SKM-1 treated with dmso at 0.1 percent for 144 hours (cell line): ENCODE measurements around the gene C6orf15.

Experiments used
- DNase-seq: peaks from one replicate; lab custom pipeline; 2025; ENCODE audit not compliant: unreplicated experiment; lab: John Stamatoyannopoulos, UW

The C6orf15 gene

DNA sequence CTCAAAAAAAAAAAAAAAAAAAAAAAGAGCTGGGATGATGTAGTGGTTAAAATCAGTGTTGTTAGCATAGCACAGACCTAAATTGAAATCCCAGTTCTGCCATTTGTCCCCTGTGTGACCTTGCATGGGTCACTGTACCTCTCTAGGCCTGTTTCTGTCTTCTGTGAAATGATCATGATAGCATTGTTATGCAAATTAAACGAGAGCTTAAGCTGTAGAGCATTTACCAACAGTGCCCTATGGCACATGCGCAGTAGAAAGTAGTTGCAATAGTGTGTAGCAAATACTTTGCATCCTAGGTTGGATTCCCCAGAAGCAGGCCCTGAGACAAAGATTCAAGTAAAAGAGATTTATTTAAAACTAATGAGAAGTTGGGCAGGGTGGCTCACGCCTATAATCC is 19.2 kb upstream of the C6orf15 start:
- DNase-seq, result no peak

DNA sequence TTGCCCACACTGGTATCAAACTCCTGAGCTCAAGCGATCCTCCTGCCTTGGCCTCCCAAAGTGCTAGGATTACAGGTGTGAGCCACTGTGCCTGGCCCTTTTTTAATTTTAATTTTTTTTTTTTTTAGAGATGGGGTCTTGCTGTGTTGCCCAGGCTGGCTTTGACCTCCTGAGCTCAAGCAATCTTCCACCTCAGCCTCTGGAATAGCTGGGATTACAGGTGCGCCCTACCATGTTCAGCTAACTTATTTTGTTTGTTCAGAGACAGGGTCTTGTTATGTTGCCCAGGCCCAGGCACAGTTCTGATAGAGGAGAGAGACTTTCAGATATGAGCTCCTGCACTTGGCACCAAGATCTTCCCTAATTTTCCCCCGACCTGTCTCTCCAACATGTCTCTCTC is 18.4 kb upstream of the C6orf15 start:
- DNase-seq, result no peak

DNA sequence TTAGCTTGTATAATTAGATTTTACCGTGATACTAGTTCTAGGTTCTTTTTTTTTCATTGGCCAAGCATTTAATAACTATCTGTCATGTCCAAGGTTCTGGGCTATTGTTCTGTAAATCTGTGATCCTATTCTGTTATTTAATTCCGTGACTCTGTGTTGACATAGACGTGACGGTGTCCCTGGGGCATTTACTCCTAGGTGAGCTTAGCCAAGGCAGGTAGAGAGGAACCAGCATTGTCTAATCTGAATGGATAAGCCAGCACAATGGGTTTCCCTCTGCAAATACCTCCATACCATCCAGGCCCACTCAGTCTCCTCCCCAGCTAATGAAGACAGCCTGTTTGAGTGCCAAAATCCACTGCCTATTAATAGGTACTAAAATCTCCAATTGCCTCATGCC is 16.8 kb upstream of the C6orf15 start:
- no peak for DNase-seq

DNA sequence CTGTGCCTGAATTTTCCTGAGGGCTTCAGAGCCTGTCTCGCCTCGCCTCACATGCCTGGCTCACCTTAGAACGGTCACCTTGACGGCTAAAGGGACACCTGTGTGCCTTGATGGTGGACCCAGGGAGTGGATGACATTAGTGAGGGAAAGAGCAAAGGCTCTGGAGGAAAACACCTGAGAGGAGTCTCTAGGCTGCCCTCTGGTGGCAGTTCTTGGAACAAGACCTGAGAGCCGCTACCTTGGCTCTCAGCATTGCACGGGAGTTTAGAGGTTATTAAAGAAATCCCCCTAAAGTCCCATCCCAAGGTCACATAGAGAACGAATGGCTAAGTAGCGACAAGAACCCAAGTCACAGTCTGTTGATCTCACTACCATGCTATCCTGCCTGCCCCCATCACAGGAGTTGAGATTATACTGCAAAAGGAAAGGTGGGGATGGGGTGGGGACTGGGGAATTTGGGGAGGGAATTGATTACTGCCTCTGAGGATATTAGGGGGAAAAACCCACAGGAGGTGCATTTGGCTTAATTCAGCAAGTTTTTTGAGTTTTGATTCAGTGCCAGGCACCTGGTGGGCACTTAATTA is 15.8 kb upstream of the C6orf15 start:
- DNase-seq, result peak; percentile 63

DNA sequence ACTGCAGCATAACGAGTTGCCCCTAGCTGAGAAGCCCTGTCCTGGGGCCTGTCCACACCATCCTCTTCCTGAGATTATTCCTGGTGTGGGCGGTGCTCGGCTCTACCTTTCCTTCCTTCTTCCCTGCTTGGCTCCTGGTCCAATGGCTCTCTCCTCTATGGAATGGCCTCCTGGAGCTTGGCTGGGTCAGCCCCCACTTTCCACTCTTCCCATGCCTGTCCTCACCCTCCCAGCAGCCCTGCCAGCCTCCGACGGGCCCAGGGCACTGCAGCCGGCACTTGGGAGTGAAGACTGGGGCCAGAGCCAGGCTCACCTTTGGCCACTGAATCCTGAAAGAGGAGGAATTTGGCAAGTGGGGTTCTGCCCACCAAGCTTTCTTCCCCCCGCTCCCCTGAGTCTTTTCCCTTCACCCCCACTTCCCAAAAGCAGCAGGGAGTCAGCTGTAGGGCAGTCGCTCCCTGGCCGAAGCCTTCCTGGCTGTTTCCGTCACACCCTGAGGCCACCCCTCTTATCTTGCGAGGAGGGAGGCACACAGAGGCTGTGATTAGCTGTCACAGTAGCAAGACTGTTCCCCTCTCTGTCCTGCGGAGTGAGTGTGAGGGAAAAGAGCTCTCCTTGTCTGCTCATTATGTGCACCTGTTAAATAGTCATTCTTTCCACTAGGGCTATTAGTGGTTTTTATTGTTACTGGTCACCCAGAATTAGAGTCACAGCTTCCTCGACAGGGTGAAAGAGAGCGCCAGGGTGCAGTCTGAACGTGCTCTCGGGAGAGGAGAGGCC is 14.2 kb upstream of the C6orf15 start:
- no peak for DNase-seq

DNA sequence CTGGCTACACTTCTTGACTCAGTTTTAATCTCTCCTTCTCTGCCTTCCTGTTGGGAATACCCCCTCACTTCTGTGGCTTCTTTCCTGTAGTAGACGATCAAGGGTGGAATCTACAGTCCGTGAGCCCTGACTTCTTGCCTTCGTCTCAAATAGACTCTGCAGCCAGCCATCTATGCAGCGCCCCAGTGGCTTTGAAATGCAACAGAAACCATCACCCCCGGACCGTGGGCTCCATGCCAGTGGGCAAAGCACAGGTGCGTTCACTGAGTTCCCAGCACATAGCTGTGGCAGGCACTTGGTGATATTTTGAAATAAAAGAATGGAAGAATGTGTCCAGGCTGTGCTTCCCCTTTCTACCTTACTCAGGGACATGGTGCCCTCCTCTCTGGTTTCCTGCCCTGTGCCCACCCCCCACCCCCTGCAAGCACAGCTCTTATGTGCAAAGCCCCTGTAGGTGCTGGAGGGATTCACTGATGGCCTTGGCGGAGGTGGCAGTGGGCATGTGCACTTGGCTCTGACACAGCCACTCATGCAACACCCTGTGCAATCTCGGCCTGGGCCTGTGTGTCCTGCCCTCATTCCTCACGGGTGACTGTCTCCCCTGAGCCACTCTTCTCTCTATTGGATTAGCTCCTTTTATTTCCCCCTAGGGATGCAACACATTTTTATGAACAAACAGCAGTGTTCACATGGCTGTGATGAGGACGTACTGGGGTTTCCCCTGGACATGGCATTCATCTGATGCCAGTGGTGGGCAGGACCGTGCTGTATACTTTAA is 13.4 kb upstream of the C6orf15 start:
- no peak for DNase-seq

DNA sequence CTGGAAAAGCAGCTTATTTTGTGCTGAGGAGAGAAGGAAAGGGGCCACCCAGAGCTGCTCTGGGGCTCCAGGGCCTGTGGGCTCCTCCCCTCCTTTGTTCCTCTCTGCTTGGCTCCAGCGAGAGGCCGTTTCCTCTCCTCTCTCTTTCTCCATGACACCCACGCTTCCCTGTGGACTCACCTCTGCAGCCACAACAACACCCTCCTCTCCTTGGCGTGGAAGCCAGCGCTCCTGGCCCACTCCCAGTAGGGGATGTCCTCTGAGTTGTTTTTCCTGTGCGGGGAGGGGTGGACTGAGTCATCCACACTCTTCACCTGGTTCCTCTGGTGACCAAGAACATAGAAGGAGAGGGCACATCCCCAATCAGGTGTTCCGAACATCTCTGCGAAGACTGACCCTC is 12.8 kb upstream of the C6orf15 start:
- DNase-seq, result no peak

DNA sequence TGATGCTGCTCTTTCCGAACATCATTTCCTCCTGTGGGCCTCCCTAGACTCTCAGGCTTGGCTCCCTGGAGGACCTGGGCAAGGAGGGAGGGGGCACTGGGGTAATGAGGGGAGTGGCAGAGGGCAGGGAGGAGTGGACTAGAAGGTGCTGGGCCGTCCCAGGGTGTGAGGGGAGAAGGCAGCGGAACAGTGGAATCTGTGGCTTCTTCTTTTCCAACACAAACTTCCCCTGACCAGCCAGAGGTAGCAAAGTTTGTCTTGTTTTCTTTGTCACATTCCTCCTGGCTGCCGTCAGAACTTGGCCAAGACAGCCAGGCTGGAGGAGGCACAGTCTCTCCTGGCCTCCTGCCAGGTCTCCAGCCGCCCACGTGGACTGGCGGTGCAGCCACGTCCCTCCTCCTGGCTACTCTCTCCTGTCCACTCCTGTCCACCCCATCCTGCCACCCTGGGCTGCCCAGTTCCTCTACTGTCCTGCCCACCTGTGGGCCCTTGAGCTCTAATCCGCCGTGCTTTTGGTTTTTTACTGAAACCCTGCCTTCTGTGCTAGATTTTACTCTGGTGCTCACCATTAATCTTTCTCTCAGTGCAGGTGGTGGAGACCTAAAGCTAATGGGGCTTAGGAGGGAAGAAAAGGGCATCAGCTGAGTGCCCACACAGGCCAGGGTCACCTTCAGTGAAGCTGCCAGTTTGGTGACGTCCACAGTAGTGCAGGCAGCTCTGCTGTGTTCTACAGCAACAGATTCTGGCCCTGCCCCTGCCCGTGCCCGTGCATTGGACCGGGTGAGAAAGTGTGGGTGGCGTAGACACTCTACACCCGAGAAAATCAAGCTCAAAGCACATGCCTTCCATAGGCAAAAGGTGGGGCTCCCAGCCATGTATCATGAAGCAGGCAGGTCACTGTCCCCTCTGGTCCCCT is 10.7 kb upstream of the C6orf15 start:
- no peak for DNase-seq

DNA sequence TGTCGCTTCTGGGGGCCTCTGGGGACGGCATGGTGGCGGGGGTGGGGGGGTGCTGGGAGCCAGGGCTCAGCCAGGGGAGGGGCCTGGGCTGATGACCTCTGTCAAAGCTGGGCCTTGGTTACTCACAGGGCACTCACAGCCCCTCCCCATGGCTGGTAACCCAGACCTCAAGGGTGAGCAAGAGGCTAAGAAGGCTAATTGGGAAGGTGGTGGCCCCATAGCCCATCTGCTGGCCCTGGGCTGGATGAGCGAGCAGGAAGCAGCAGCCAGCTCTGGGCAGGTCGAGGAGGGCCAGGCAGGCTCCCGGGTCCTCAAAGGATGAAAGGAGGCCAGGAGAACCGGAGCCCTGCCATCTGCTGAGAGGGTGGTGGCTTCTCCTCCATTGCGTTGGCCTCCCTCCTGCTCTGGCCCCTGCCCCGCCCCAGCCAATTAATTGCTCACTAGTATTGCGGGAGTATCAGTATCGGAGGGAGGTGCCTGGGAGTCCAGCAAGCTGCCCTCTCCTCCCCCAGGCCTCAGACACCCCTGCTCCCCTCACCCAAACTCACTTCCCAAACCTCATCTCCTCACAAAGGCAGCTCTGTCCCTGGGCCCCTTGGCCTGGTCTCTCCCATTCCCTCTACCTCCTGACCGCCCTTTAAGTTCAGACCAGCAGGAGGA is 8.9 kb upstream of the C6orf15 start:
- no peak for DNase-seq

DNA sequence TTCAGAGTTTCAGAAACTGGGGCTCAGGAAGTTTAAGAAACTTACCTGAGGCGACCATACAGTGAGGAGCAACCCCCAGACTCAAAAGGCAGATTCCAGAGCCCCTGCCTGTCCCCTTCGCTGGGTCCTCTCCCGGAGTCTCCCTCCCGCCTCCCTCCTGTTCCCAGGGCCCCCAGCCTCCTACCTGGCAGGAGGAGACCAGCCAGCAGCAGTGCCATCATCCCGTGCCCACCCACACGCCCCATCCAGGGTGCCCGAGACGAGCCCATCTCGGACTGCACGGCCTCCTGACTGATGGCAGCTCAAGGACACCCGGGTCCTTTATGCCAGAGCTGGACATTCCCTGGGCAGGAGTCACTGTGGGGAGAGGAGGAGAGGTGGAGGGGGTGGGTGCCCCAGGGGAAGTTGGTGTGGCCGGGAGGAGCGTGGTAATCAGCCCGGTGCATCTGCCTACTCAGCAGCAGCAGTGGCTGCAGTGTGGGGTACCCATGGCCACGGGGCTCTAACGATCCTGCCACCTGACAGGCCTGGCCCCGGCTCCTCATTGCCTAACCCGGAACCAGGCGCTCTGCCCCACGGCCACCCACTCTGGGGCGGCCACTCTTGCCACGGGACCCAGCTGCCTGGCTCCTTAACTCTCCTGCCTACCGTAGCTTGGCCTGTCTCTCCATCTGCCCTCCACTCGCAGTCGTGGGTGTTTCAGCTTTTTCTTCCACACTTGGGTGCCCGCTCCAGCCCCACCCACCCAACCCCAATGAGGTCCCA is 8.0 kb upstream of the C6orf15 start, which contains the start of gene CDSN:
CDSN (minus strand) TSS at position 296 of the 765 bp plus-strand sequence; CDS start at position 269, 27 bp downstream.
- no peak for DNase-seq

DNA sequence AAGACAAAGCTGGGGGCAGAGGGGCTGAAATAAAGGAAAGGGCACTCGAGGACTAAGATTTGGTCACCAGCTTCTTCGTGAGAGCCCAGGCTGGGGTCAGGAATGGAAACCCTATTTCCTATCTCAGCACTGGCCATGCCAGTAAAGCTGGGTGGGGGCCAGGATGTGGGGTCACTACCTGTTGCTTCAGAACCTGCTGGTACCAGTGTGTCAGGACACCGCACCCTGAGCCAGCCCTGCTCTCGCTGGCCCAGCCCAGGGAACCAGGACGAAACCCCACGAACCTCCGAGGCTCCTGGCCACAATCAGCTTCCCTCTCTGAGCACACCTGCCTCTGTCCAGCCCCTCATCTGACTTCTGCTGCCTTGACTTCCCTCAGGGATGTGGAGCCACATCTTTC is 5.8 kb upstream of the C6orf15 start:
- DNase-seq, result no peak

DNA sequence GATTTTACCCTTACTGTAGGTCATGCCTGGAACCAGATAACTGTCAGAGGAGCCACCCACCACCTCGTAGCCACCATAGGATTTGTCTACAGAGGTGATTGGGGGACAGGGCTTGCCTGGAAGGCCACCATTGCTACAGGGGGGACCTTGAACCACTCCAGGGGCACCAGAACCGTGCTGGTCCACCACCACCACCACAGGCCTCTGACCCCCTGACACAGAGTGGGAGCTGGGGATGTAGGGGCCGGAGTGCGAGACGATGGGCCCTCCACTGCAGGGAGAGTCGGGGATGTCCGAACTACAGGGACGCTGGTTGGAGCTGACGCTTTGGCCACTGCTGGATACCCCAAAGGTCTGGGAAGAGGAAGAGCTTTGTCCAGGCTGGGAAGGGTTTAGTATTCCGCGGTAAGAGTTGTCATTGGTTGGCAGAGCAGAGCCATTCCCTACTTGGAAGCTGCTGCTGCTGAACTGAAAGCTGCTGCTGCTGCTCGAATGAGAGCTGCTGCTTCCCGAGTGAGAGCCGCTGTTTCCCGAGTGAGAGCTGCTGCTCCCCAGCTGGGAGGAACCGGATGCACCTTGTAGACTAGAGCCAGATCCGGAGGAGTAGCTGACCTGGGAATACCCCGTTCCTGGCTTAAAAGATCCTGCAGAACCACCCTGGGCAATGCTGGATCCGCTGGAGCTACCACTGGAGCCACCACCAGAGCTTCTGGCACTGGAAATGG is 4.4 kb upstream of the C6orf15 start:
- no peak for DNase-seq

DNA sequence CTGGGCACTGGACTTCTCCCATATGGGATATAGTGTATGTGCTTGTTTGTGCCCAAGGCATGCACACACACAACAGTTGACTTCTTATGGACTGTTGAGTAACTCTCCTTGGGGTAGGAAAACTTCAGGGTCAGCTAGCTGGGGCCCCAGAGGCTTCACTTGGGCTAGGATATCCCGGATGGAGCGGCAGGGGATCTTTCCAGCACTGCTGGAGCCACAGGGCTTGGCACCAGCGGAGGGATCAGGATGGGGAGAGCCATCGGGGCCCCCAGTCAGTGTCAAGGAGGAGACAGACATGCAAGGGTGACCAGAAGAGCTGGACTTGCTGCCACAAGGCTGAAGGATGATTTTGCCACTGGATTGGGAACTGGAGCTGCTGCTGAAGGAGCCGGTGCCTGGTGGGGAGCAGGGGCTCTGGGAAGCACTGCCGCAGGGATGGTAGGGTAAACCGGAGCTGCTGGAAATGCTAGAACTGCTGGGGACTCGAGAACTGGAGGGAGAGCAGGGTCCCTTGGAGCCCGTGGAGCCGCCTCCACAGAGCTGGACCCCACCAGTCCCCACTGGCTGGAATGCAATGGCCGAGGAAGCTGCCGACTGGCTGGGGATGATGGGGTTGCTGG is 3.7 kb upstream of the C6orf15 start:
- DNase-seq, result no peak

DNA sequence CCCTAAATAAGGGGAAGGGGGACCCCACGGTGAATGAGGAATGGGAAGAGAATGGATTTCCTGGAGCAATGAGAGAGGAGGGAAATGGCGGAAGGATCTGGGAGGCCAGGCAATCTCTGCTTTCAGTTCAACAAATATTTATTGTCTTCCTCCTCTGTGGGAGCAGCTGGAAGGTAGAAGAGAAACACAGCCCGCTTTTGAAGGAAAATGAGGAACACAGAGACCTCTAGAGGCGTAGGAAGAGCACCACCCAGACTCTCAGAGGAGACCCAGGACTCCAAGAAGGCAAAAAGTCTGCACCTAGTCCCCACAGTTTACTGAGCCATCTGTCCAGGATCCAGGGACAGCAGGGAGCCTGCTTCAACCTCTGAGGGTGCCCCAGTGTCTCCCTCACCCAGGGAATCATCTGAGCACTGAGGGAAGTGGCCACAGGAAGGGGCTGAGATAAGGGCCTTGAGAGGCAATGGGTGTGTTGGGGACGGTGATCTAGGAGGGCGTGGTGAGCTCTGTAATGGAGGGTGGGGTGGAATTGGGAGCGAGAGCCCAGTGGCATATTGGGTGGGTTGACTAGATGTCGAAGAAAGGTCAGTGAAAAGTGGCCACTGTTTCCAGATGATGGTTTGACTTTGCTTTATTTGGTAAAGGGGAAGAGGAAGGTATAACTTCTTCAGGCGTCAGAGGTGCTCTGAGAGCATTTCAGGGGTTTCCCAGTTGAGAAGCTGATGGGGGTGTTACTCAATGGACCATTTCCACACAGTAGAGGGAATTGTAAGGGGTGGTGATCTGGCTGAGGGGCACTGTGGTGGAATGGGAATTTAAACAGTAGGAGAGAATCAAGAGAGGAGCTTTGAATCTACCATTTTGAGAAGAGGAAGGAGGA is 2.8 kb upstream of the C6orf15 start:
- DNase-seq, result no peak

DNA sequence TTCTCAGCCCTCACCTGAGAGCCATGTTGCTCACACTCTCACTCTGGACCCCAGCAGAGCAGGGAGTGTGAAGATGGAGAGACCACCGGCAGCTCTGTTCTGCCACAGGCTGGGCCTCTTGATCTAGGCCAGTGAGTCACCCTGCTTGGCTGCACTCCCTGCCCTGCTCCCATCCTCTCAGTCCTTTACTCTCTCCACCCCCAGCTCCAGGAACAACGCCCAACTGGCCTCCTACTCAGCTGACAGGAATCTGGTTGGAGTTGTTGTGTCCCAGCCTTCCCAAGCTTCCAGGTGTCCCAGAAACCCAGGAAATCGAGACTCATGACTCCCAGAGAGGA is 2.1 kb upstream of the C6orf15 start, which contains the start of gene PSORS1C1:
PSORS1C1 (plus strand) TSS at position 260 of the 338 bp plus-strand sequence. CDS start 14,833 bp downstream, outside the sequence.
- no peak for DNase-seq

DNA sequence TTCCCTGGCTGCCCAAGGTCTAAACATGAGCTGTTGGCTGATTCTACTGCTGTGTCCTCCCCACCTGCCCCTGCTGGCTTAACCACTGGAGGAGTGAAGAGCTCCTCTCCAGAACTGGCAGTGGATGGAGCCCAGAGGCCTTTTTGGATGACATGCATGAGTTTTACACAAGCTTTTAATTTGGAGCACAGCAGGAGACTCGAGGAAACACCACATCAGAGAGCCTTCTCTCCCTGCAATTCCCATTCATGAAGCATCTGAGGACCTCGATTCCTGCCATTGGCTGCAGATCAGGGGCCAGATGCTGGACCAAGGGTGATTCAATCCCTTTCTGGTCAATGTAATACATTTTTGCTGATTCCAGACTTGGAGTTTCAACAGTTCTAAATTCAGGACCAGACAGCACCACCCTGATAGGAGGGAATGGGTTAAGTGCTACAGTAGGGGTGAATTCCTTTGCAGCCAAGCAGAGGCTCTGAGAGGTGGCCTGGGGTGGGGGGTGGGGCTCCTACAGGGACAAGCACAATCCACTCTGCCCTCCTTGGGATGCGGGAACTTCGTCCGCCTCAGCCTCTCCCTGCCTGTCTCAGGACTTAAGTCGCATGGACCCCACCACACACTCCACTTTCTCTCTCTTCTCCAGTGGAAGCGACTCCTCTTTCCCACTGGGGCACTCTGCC is 1.6 kb upstream of the C6orf15 start:
- DNase-seq, result no peak

DNA sequence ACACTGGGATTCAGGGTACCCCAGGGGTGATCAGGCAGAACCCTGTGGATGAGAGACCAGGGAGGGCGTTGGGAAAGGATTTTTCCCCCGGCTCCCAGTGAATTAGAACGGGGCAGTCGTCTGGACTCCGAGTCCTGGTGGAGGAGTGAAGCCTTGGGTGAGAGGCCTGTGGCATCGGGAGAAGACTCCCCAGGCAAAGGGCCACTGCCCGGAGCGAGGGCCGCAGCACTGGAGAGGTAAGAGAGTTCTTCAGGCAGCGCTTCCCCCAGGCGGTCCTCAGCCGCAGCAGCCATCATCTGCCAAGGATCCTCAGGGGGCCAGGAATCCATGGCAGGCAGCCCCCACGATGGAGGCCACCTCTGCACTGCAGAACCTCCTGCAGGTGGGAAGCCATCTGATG is 663 bp downstream of the C6orf15 start:
- no peak for DNase-seq
